ENCODE data around the gene TRIM44. TPM values are rescaled to one million over a fixed set of nuclear protein-coding genes. Genes with fewer than 3 reads are reported as not detected.

The TRIM44 gene
- total and polyA plus RNA-seq, 8 donors: 57.6 to 72.1 (median 65.2) TPM

- no peak for ATAC-seq
- TF ChIP-seq, protein P1, sequence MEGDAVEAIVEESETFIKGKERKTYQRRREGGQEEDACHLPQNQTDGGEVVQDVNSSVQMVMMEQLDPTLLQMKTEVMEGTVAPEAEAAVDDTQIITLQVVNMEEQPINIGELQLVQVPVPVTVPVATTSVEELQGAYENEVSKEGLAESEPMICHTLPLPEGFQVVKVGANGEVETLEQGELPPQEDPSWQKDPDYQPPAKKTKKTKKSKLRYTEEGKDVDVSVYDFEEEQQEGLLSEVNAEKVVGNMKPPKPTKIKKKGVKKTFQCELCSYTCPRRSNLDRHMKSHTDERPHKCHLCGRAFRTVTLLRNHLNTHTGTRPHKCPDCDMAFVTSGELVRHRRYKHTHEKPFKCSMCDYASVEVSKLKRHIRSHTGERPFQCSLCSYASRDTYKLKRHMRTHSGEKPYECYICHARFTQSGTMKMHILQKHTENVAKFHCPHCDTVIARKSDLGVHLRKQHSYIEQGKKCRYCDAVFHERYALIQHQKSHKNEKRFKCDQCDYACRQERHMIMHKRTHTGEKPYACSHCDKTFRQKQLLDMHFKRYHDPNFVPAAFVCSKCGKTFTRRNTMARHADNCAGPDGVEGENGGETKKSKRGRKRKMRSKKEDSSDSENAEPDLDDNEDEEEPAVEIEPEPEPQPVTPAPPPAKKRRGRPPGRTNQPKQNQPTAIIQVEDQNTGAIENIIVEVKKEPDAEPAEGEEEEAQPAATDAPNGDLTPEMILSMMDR (IDR thresholded peaks at IDR 0.05): no peak
- intact Hi-C loops (cut with DNase I): no loop called here
- Histone ChIP-seq H3K4me3 (no peak overlapping the region), H3K36me3 (no peaks in the 10 kb centered on the region), H3K27me3 (peaks cover 7 to 17% of the 10 kb centered on the region in 2 donors), H3K4me1 (peaks cover 3 to 12% of the 10 kb centered on the region in 2 donors), H3K9me3 (no peaks in the 10 kb centered on the region), H3K27ac (no peak overlapping the region)
- no peak for DNase-seq
Observed at GRCh38 chr11:35658020-35658948, 4.3 kb upstream of the TRIM44 start.

DNA sequence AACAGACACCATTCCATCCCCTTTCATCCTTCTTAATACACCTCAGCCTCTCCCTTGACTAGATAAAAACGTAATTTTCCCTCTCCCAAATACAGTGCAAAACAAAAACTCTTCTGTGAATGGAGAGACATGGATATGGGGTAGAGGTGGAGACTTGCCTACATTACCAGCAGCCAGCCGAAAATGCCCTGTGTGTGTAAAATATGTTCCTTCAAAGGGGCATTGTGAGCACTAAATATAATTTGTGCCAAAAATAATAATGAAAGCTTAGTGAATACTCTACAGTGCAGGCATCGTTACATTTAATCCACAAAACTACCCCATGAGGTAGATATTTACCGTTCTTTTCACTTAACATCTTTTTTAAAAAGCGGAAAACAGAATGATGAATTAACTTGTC lies 1.0 kb upstream of the TRIM44 start:
- intact Hi-C loops (cut with DNase I): no loop called here
- Histone ChIP-seq H3K4me1 (peaks cover 8 to 27% of the 10 kb centered on the region in 2 donors), H3K27ac (peak overlapping the region; percentile 94 to 98), H3K36me3 (peaks cover 0 to 3% of the 10 kb centered on the region in 2 donors), H3K4me3 (peak overlapping the region; percentile 58 to 84), H3K9me3 (peaks cover 0 to 25% of the 10 kb centered on the region in 2 donors), H3K27me3 (peaks cover 6 to 7% of the 10 kb centered on the region in 2 donors)
- DNase-seq (no peak), ATAC-seq (no peak)
- TF ChIP-seq, protein P1 (IDR thresholded peaks at IDR 0.05): no peak

GRCh38 chr11:35662061-35662648 lies 420 bp upstream of the TRIM44 start:
- TF ChIP-seq, protein P1 (IDR thresholded peaks at IDR 0.05): no peak
- Histone ChIP-seq H3K4me1 (peaks cover 8 to 27% of the 10 kb centered on the region in 2 donors), H3K4me3 (peak overlapping the region; percentile 58 to 84), H3K27ac (peak overlapping the region; percentile 94 to 98), H3K9me3 (peaks cover 0 to 30% of the 10 kb centered on the region in 2 donors), H3K36me3 (peaks cover 0 to 4% of the 10 kb centered on the region in 2 donors), H3K27me3 (peaks cover under 1 to 7% of the 10 kb centered on the region in 2 donors)
- peak; percentile 67 for ATAC-seq
- DNase-seq: peak in 1 of 4 donors; percentile 10
- intact Hi-C loops (cut with DNase I): no loop called here

DNA sequence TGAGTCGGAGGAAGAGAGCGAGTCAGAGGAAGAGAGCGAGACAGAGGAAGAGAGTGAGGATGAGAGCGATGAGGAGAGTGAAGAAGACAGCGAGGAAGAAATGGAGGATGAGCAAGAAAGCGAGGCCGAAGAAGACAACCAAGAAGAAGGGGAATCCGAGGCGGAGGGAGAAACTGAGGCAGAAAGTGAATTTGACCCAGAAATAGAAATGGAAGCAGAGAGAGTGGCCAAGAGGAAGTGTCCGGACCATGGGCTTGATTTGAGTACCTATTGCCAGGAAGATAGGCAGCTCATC lies 780 bp downstream of the TRIM44 start:
- peak overlapping the region; percentile 94 to 98 for H3K27ac ChIP-seq
- DNase-seq: no peak

More for the DNA sequence above, 780 bp downstream of the TRIM44 start:
- Histone ChIP-seq H3K4me3 (peak overlapping the region; percentile 58 to 84), H3K27me3 (no peaks in the 10 kb centered on the region), H3K4me1 (peaks cover 8 to 27% of the 10 kb centered on the region in 2 donors), H3K36me3 (peaks cover 0 to 9% of the 10 kb centered on the region in 2 donors), H3K9me3 (peaks cover 0 to 30% of the 10 kb centered on the region in 2 donors)
- no peak for ATAC-seq
- TF ChIP-seq, protein P1 (IDR thresholded peaks at IDR 0.05): no peak
- intact Hi-C loops (cut with DNase I): no loop called here
